ENCODE measurements around the gene ATP8A2.

DNA sequence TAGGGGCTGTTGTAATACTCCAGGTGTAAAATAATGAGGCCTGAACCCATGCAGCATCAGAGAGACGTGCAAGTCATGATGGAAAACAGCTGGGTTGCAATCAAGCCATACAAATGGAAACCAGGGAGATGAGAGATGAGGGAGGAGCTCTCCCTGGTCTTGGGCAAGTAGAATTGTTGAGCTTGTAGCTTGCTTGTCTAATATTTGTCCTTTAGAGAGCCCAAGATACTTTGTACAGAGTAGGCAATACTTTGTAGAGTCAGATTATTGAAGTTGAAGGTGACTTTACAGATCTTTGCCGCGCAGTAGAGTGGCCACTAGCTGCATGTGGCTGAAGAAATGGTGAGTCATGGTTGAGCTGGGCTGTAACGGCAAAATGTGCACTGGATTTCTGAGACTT is 8.3 kb downstream of the ATP8A2 start:
- no peak for TF ChIP-seq POLR2A (IDR thresholded peaks at IDR 0.05)
- TF ChIP-seq, protein P1, sequence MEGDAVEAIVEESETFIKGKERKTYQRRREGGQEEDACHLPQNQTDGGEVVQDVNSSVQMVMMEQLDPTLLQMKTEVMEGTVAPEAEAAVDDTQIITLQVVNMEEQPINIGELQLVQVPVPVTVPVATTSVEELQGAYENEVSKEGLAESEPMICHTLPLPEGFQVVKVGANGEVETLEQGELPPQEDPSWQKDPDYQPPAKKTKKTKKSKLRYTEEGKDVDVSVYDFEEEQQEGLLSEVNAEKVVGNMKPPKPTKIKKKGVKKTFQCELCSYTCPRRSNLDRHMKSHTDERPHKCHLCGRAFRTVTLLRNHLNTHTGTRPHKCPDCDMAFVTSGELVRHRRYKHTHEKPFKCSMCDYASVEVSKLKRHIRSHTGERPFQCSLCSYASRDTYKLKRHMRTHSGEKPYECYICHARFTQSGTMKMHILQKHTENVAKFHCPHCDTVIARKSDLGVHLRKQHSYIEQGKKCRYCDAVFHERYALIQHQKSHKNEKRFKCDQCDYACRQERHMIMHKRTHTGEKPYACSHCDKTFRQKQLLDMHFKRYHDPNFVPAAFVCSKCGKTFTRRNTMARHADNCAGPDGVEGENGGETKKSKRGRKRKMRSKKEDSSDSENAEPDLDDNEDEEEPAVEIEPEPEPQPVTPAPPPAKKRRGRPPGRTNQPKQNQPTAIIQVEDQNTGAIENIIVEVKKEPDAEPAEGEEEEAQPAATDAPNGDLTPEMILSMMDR (IDR thresholded peaks at IDR 0.05) = no peak

Measured in testis (tissue), 2 donors.